Measurements from ENCODE around the gene MUSTN1.

MUSTN1 gene

DNA sequence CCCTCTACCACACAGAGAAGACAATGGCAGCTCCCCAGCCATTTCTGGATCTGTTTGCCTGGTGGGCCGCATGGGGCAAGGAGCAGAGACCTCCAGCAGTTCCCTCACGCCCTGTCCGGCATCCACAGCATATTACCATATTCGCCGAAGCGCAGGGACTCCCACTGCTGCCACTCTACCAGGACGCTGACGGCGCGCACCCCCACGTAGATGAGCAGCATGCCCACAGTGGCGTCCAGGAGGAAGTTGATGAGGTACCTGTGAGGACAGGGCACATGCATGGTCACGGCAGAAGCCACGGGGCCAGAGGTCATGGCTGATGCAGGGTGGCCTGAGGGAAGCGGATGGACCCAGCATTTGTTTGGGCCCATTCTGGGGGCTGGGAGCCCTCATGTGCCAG, 14.8 kb upstream of the MUSTN1 start:
- no peak for DNase-seq

DNA sequence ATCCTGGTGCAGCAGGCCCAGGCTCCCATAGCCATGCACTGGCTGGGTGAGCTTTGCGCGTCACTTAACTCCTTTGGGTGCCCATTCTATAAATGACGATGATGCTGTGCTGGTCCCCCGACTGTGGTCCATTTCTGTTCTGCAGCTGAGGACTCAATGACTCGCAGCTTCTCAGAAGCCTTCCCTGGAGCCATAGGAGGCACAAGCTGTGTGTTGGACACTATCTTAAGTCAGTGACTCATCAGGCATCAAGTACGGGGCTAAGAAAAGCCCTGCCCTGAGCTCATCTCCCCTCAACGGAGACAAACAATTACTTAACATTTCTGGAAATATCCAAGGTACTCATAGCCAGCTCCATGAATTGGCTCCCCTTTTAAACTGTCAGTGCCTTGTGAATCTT, 13.8 kb upstream of the MUSTN1 start:
- no peak for DNase-seq

DNA sequence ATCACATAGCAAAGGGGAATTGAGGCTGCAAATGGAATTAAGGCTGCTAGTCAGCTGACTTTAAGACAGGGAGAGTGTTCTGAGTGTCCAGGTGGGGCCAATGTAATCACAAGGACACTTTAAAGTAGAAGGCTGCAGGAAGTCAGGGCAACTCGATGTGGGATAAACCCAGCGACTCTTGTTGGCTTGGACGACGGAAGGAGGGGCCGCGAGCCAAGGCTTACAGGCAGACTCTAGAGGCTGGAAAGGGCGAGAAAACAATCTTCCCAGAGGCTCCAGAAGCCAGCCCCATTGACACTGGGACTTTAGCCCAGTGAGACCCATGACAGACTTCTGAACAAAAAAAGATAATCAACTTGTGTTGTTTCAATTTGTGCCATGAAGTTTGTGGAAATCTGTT, 12.9 kb upstream of the MUSTN1 start:
- DNase-seq, result no peak

DNA sequence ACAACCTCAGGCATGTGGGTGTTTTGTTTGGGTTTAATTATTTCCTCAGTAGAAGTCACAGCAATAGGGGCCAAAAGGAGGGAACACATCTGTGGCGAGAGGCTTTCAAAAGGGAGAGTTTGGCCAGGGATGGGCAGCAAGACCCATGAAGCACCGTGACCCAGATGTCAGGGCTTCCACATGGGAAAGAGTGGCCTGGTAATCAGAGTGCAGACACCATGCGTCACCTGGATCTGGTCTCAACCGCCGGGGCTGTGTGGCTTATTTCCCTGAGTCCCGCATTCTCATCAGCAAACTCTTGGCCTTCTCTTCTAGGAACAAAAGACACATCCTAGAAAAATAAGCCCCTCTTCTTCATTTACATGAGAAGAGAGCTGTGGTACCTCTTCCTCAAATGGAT, 12.4 kb upstream of the MUSTN1 start:
- DNase-seq, result no peak

DNA sequence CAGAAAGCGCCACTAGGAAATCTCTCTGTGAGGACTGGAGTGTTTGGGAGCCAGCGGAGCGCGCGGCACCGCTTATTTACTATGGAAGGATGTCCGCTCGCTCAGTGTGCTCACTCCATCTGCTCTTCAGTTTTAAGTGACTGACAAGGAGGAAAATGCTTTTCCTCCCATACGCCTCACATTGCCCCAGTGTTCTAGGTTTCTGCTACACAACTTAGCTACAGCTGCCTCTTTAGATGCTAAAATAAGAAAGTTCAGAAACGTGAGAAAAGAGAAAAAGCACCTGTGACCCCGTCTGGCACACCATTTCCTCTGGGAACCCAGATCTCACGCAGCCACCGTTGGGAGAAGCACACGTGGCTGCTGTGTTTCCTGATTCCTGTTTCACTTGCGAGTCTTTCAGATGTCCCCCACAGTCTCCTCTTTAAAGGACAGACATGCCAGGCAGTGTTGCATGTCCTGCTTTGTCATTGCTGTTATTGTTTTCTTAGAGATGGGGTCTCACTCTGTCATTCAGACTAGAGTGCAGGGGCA, 11.7 kb upstream of the MUSTN1 start:
- DNase-seq, result no peak

DNA sequence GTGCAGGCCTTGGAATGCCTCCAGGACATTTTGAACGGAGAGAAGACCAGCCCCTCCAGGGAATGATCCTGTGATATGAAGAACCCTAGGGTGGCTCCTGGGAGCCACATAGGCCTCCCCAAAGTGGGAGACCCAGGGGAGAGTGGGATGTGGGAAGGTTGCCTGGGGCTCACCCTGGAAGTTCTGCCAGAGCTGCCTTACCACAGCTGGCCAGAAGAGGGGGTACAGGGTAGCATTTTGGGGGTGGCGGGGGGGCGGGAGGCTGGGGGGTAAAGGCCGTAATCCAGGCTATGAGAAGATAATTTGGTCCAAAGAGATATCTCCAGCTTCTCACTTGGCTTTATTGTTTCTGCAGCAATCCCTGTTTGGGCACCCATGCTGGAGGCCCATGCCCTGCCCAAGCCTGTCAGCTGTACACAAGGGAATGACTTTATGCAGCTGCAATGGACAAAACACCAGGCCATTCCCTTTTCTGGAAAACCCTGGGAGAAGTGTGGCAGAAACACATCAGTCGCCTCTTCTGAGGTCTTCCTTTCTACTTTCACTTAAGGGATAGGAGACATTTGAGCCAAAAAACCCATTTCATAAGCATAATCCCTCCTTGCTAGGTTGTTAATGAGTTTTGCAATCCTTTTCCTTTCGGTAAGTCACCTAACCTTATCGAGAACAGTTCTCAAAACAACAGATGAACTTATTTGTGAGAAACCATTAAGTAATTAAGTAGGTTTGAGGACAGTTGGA, 11.0 kb upstream of the MUSTN1 start:
- peak; percentile 44 for DNase-seq

DNA sequence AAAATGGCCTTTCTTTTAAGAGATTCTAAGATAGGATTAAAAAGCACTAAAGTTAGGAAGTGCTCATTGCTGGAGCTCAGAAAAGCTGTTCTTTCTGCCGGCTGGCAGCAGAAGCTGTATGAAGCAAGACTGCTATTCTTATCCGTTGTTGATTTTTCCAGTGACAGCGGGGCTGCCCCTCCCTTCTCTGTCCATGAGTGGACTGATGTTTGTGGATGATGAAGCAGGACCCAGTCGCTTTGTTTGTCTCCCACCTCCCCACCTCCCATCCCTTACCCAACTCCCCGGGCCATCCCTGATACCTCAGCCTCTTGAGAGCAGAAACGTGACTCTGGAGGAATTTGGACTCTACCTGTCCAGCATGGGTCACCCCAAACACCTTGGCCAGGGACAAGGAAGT, 10.3 kb upstream of the MUSTN1 start:
- DNase-seq, result no peak

DNA sequence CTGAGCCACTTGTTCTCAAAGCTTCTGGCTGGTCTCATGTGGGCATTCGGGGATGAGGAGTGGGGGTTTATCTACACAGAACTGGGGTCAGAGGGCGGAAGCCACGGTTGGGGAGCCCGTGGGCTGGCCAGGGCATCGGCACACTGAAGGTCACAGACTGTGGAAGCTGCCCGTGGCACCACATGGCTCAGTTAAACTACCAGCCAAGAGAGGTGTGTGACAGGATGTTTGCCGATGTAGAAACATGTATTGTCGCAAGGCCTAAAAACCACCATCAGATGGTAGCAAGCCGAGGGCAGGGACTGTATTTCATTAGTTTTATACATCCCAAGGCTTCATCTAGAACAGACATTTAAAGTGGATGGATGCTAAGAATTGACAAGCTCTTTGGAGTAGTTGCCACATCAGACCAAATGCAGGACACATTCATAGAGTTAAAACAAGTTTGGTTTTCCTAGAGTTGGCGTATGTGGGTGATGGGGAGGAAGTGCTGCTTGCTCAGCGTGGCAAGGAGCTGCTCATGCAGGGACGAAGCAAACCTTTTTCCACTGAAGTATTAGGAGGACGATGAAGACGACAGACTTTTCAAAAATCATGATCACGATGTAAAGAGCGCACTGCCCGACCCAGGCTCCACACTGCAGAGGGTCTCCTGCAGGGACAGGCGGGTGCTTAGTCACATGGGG, 9.6 kb upstream of the MUSTN1 start:
- DNase-seq, result no peak

DNA sequence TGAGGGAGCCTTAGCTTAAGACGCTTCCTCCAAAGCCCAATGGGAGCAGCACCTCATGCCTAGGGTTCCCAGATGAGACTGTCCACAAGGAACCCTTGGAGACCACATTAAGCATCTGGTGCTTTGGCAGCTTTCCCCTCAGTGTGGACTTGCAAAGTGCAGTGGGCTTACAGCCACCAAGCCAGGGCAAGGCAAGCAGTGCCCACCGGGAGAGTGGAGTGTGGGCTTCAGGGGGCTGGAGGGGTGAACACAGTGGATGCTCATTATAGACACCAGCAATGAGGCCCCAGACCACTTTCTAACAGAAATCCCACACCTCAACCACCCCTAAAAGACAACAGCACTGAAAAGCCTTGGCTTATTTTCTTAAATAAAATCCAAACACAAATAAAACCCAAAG, 9.1 kb upstream of the MUSTN1 start:
- DNase-seq, result no peak

DNA sequence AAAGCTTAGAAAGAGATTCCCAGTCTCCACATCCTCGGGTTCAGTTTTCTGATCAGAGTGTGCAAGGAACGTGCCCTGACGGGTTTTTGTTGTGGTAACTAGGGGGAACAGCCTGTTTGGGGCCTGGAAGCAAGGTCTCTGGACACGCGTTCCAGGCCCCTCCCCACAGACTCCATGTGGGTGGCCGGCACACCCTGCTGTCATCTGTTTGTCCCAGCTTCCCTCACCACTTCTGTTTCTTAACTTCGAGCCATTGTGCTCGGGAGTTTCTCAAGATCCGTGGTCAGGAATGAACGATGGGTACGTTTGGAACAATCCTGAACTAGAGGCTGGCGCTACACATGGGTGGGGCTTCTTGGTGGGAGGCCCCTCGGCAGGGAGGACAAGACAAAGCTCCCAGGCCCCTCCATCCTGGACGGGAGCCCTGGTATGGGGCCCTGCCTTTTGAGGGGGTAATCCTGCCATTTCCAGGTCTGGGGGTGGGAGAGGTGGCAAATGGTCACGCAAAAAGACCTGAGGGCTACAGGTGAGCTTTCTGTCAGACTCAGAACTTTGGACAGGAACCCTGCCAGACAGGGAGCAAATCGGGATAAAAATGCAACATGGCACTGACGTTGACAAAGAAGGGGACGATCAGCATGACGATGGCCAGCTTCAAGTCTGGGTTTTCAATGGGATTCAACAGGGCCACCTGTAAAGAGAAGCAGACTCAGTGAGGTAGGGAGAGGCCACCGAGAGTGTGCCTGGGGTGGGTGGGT, 8.5 kb upstream of the MUSTN1 start:
- DNase-seq, result no peak

DNA sequence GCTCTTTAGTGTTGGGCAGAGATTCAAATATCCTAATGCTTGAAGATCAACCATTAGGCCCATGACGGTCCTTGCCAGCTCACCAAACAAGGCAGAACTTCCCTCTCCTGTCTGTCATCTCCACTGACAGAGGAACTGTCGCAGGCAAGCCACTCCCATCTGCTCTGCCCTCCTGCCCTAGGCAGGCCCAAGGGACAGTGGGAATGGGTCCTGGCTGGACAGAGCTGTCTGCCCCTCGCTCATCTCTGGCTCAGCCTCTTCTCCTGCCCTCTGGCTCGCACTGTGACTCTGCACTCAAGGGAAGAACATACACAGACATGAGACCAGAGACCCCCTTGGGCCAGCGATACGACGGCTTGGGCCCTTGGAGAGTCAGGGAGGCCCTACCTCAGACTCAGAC, 7.6 kb upstream of the MUSTN1 start:
- DNase-seq, result no peak

DNA sequence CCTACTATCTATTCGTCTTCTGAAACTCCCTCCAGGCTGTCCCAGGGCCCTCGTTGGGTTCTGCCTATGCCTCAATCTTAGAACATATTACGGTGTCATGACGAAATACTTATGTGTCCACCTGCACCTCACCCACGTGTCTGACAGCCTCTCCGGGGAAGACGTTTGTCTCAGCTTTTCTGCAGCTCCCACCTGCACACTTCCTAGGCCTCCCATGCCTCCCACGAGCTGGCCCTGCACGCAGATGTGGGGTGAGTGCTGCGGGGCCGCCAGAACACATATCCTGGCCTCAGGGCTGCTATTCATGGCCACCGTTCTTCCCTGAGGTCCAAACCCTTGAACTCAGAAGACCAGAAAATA, 7.1 kb upstream of the MUSTN1 start:
- DNase-seq, result no peak

DNA sequence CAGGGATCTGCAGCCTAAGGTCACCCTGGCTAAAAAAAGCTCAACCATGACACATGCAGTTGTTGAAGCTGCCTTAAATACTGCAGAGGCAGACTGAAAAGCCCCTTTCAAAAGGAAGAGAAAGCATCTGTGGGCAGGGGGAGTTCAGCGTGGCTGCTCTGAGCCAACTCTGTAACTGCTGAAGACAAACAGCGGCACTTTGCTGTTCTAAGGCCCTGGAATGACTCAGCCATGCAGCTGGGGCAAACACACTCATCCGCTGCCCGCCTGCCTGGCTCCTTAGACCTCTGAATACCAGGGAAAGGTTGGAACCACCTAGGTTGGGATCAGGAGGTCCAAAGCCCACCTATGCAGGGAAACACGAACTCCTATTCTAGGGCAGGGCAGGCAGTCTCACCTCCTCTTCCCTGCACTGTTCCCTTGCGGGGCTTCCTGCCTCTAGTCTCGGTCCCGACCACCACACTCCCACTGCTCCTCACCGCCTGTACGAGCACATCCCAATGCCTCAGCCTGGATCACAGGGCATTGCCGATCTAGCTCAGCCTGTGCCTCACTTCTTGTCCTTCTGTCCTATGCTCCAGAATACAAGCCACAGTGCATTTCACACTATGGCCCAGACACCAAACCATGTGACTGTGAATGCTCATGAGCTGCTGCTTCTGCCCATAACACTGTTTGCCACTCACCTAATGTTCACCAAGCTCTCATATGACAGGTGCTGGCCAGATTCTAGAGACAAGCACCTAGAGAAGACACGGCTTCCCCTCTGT, 6.6 kb upstream of the MUSTN1 start:
- DNase-seq, result no peak

DNA sequence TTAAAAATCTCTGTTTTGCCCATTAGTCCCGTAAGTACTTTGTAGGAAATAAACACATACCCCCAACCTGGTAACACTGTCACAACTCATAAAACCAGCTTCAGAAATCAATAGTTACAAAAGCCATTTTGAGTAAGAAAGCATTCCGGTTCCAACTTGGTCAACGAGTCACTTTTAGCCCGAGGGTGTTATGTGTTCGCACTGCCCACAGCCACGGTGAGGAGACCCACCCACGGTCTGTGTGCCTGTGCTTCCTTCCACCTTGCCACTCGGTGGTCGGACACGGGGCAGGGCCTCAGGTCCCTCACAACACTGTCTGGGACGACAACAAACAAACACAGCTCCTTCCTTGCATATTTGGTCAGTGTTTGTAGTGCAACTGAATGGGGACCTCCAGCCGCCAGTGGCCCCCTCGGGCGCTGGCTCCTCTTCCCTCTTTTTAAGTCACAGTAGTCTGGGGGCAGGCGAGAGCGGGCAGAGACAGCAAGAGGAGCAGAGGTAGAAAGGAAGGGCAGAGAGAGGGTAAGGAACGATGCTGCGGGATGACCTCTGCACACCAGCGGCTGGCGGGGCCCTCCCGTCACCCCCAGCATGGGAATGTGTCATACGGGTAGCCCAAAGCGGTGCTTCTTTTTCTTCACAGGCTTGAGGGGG, 5.2 kb upstream of the MUSTN1 start:
- DNase-seq, result no peak

DNA sequence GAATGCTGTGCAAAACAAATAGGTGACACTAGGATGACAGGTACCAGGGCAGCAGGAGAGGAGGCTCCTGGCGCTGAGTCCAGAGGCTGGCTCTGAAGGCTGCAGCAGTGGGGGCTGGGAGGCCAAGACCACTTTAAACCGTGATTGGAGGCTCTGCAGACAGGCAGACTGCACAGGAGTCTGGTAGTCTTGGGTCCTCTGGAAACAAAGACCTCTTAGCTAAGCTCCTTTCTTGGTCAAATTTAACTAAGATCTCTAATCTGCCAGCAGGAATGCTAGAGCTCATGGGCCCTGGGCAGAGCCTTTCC, 4.4 kb upstream of the MUSTN1 start:
- DNase-seq, result no peak

DNA sequence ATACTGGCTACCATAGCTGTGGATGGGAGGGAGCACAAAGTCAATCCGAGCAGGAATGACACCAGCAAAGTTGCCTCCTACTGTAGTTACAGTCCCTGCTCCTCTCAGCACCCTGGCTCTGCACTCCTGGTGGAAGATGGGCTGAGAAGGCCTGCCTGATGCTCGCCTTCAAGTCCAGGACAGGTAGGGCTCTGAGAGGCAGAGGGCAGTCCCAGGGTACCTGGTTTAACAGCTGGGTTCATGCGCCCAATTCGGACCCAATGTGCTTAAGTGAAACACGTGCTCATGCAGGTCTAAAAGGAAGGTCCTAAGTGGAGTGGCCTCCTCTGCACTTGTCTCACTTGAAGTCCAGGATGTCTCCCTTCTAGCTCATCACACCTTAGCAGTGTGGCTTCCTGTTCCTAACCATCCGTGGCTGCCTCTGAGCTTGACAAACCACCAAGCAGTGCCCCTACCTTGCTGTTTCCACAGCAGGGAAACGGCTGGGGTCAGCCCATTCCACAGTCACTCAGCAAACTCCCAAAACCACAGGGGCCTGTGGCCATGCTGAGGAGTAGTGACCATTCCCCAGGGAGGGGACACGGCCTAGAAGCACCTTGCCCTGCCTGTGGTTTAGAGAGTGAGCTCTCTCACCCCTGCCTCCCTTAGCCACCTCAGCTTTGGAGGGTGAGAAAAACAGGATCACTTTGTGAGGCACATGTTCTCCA, 3.9 kb upstream of the MUSTN1 start:
- DNase-seq, result no peak

DNA sequence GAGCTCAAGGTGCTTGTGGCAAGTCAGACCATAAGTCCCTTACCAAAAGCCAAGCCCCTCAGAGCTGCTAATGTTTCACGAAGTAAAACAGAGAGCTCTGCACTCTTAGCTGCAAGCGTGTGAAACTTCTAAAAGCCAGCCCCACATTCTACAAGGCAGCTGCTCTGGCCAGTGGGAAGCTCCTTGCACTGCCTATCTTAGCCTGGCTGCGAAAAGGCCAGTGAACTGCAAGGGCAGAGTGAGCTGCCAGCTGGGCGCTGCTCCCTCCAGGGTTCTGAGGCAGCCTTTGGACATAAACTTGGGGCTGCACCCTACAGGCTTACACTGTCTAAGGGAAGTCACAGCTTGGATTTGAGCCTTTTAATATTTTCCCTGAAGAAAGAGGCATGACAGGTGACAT, 2.2 kb upstream of the MUSTN1 start:
- no peak for DNase-seq

DNA sequence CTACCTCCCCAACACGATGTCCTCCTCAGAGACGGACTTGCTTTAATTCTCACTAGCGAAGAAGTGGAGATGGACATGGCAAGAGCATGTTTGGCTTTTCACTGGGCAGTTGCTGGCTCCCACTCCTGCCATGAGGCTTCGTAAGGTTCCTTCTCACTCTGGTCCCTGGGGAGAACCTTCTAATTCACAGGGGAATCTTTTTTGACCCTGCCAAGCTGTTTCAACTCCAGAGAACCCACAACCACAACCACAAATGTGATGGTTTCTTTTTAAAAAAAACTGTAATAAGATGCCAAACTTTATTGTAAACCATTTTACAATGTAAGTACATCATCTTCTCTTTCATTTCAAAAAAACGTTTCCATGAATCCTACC, 1.6 kb upstream of the MUSTN1 start:
- DNase-seq, result no peak

DNA sequence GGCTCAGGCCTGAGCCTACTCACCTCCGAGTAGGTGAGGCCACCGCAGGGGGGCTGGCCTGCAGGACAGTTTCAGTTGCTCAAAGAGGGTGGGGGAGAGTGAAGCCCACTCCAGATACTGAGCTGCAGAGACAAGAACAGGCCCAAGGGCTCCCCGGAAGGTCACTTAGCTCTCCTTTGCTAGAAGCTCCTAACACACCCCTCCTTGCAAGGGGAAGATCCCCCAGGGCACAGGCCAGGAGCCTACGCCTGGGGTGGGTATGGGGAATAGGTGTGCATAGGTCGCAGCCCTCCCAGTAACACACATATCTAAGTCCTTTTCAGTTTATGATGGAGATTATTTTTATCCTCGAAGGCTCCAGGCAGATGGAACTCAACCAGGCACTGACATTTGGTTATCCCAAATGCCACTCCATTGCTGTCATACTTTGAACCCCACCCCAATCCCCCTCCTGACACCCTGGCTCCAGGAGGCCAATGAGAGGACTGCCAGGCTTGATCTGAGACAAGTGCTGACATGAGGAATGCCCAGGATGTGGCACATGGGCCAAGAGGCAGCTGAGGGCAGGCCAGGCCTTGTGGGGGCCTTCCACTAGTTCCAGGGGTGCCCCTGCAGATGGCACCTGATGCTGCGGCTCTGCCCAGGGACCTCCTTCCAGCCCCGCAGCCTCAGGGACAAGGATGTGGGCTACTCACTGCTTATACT, 1.1 kb upstream of the MUSTN1 start:
- no peak for DNase-seq

DNA sequence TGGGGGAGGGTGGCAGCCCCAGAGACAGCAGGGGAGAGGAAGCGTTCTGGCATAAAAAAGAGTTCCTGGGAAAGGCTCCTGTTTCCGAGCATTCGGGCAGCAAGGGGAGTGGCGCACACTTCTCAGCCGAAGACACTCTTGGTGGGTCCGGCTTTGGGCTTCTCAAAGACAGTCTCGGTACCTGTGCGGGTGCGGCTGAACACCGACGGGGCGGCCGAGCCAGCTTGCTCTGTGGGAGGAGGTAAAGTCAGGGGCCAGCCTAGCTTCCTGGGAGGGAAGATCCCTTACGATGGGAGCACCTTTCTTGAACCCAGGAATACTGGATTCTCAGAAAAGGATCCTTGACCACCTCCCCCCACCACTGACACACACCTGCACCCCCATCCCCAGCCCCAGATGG, 1.6 kb downstream of the MUSTN1 start:
- DNase-seq, result no peak

DNA sequence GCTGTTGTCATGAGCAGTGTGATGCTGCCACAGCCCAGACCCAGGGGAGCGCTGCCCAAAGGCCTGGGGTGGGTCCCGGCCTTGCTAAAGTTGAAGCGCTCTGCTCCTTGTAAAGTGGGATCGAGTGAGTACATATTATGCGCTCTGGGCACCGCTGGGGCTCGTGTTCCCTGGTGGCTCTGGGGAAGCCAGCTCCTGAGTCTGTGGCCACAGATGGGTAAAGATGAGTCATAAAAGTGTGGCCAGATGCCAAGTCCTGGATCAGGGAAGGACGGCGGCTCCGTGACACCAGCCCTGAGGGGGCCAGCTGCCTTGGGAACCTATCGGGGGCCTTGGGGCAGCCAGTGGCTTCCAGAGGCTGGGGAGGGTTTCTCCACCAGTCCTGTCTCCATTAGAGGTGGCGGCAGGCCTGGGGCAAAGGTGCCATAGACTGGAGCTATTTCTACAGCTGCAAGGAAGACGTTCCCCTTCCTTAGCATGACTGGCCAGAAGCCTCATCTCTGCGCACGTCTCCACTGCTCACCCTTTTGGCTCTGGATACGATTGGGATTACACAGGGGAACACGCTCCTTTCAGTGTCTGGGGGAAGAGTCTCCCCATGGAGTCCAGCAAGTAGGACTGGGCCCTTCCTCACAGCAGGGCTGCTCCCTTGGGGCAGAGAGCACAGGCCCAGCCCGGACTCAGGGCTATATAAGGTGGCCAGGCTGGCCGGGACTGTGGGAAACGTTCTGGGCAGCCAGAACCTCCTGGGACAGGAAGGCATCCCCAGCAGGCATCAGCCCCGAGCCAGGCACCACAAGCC, 3.1 kb downstream of the MUSTN1 start:
- no peak for DNase-seq
